Natural killer cell treated with Interleukin-12 subunit alpha and Interleukin-12 subunit beta and Interleukin-15 and Interleukin-18, amount 100 ng/mL, for 72 hours (primary cell): ENCODE results near the gene RECK. TPM values are rescaled to one million over a fixed set of nuclear protein-coding genes. Genes with fewer than 3 reads are reported as not detected.
"Not testable (repeated sequence)": the region's sequence is repeated elsewhere in the genome, so short reads cannot be mapped to it uniquely, and the experiment has no call there.

ENCODE experiments used
- ATAC-seq, 2 donors: fragments of 150-1000 bp; cut with Tn5 transposase in 1 of 2; sonication (Bioruptor Pico), chemical (Tn5 transposase) in 1 of 2; 2 replicates each; pipeline ENCODE4 v1.10.0; 2021
- DNase-seq: peaks from one replicate; pipeline ENCODE4 v3.0.0; 2022; ENCODE audit warnings: low spot score
- H3K27ac Mint-ChIP-seq, 2 donors: 1 replicate in 1 of 2; 2 replicates in 1 of 2; pipeline ENCODE4 v1.8.0; 2022; ENCODE audit warnings: mixed read lengths in 2 of 2, mild to moderate bottlenecking in 1 of 2, moderate library complexity in 1 of 2
- H3K27me3 Mint-ChIP-seq, 2 donors: 1 replicate in 1 of 2; 2 replicates in 1 of 2; pipeline ENCODE4 v1.8.0; 2022; ENCODE audit warnings: mixed read lengths in 2 of 2
- H3K36me3 Mint-ChIP-seq: one replicate; pipeline ENCODE4 v1.8.0; 2022; ENCODE audit warnings: mixed read lengths
- H3K4me1 Mint-ChIP-seq, 2 donors: 1 replicate in 1 of 2; 2 replicates in 1 of 2; pipeline ENCODE4 v1.8.0; 2022; ENCODE audit warnings: low read depth in 2 of 2, mixed read lengths in 2 of 2, mild to moderate bottlenecking in 1 of 2
- H3K4me3 Mint-ChIP-seq: one replicate; pipeline ENCODE4 v1.8.0; 2022; ENCODE audit warnings: mixed read lengths
- H3K9me3 Mint-ChIP-seq: 2 replicates; pipeline ENCODE4 v1.8.0; 2022; ENCODE audit warnings: mixed read lengths
- total RNA-seq, 2 donors: library from RNA; stranded (reverse); gene quantifications; one replicate each; pipeline ENCODE4 v1.2.3, GENCODE V29; 2022

RECK gene, protein sequence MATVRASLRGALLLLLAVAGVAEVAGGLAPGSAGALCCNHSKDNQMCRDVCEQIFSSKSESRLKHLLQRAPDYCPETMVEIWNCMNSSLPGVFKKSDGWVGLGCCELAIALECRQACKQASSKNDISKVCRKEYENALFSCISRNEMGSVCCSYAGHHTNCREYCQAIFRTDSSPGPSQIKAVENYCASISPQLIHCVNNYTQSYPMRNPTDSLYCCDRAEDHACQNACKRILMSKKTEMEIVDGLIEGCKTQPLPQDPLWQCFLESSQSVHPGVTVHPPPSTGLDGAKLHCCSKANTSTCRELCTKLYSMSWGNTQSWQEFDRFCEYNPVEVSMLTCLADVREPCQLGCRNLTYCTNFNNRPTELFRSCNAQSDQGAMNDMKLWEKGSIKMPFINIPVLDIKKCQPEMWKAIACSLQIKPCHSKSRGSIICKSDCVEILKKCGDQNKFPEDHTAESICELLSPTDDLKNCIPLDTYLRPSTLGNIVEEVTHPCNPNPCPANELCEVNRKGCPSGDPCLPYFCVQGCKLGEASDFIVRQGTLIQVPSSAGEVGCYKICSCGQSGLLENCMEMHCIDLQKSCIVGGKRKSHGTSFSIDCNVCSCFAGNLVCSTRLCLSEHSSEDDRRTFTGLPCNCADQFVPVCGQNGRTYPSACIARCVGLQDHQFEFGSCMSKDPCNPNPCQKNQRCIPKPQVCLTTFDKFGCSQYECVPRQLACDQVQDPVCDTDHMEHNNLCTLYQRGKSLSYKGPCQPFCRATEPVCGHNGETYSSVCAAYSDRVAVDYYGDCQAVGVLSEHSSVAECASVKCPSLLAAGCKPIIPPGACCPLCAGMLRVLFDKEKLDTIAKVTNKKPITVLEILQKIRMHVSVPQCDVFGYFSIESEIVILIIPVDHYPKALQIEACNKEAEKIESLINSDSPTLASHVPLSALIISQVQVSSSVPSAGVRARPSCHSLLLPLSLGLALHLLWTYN
- 1 to 10 TPM; 4.0 to 7.0 TPM for total RNA-seq

DNA sequence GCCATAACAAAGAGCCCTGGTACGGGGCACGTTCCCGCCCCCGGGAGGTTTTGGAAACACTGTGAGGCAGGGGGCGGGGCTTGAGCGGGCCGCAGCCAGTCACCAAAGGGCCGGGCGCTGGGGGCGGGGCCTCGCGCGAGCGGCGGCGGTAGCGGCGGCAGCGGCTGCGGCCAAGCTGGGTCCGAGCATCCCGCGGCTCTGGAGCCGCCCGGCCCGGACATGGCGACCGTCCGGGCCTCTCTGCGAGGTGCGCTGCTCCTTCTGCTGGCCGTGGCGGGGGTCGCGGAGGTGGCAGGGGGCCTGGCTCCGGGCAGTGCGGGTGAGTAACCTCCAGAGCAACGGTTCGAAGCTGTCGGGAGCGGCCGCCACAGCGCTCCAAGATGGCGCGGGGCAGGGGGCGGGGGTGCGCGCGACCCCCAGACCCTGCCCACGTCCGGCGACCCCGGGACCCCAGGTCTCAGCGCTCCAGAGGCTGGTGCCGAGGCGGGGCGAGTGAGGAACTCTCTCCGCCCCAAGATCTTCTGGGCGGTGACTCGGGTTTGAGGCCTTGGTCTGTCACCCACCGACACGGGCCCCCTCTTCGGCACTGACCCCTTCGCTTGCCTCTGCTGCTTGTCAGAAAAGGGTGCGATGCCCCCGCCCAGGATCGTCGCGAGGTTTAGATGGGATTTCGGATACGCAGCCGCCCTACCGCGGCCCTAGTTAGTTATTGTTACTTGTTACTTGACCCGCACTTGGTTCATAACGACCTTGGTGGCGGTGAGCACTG is at the start of gene RECK:
TSS of gene RECK (plus strand) at position 134 of the 769 bp plus-strand sequence. CDS start at position 220, 86 bp downstream.
- H3K27me3 Mint-ChIP-seq, result peaks cover 7 to 12% of the 10 kb centered on the region in 2 donors
- H3K27ac Mint-ChIP-seq, result peak within 1 kb of the TSS; percentile 60 to 81
- peaks cover 18 to 26% of the 10 kb centered on the region in 2 donors for H3K4me1 Mint-ChIP-seq
- H3K4me3 Mint-ChIP-seq, result peak within 1 kb of the TSS; percentile 87
- no peaks in the 10 kb centered on the region for H3K9me3 Mint-ChIP-seq
- DNase-seq (peak; percentile 92), ATAC-seq (peak; percentile 96 to 98)
- no peaks in the 10 kb centered on the region for H3K36me3 Mint-ChIP-seq

GRCh38 chr9:35990155-35990554 is 46.6 kb upstream of the RECK start:
- peaks cover 19 to 28% of the 10 kb centered on the region in 2 donors for H3K27me3 Mint-ChIP-seq
- no peaks in the 10 kb centered on the region for H3K4me1 Mint-ChIP-seq
- H3K9me3 Mint-ChIP-seq, result no peaks in the 10 kb centered on the region
- no peak overlapping the region for H3K4me3 Mint-ChIP-seq
- H3K36me3 Mint-ChIP-seq, result no peaks in the 10 kb centered on the region
- no peak overlapping the region for H3K27ac Mint-ChIP-seq
- no peak for DNase-seq
- no peak for ATAC-seq

- not testable (repeated sequence) for H3K4me3 Mint-ChIP-seq, H3K9me3 Mint-ChIP-seq, ATAC-seq, DNase-seq, H3K27ac Mint-ChIP-seq, H3K36me3 Mint-ChIP-seq, H3K4me1 Mint-ChIP-seq
- H3K27me3 Mint-ChIP-seq, result peaks cover 25 to 35% of the 10 kb centered on the region in 2 donors
Observed at GRCh38 chr9:35993136-35993535, 43.6 kb upstream of the RECK start.

GRCh38 chr9:35993976-35994720 is 42.6 kb upstream of the RECK start:
- Mint-ChIP-seq H3K4me3 (no peak overlapping the region), H3K36me3 (peaks cover 9% of the 10 kb centered on the region), H3K9me3 (peaks cover 4% of the 10 kb centered on the region), H3K4me1 (no peaks in the 10 kb centered on the region), H3K27me3 (peaks cover 30 to 32% of the 10 kb centered on the region in 2 donors), H3K27ac (no peak overlapping the region)
- no peak for ATAC-seq
- DNase-seq, result no peak

- Mint-ChIP-seq H3K27ac (no peak overlapping the region), H3K27me3 (peaks cover 32 to 35% of the 10 kb centered on the region in 2 donors), H3K36me3 (peaks cover 9% of the 10 kb centered on the region), H3K4me3 (no peak overlapping the region), H3K4me1 (no peaks in the 10 kb centered on the region), H3K9me3 (peaks cover 4% of the 10 kb centered on the region)
- DNase-seq (no peak), ATAC-seq (no peak)
Observed at GRCh38 chr9:35994959-35995358, 41.8 kb upstream of the RECK start.

- peak in 1 of 2 donors; percentile 28 for ATAC-seq
- Mint-ChIP-seq H3K4me1 (no peaks in the 10 kb centered on the region), H3K36me3 (peaks cover 9% of the 10 kb centered on the region), H3K4me3 (no peak overlapping the region), H3K9me3 (peaks cover 4% of the 10 kb centered on the region), H3K27me3 (peaks cover 25 to 43% of the 10 kb centered on the region in 2 donors), H3K27ac (no peak overlapping the region)
- DNase-seq, result no peak
Observed at GRCh38 chr9:35996358-35996970, 40.2 kb upstream of the RECK start.

DNA sequence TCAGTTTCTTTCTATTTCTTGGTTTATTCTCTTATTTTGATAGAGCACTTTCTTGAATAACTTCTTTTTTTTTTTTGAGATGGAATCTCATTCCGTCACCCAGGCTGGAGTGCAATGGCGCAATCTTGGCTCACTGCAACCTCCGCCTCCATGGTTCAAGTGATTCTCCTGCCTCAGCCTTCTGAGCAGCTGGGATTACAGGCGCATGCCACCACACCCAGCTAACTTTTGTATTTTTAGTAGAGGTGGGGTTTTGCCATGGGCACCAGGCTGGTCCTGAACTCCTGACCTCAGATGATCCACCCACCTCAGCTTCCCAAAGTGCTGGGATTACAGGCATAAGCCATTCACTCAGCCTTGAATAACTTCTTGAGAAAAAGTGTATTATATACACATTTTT is 39.7 kb upstream of the RECK start:
- H3K27me3 Mint-ChIP-seq, result peaks cover 26 to 49% of the 10 kb centered on the region in 2 donors
- not testable (repeated sequence) for ATAC-seq, H3K9me3 Mint-ChIP-seq, H3K4me1 Mint-ChIP-seq, H3K27ac Mint-ChIP-seq, H3K4me3 Mint-ChIP-seq, DNase-seq, H3K36me3 Mint-ChIP-seq

DNA sequence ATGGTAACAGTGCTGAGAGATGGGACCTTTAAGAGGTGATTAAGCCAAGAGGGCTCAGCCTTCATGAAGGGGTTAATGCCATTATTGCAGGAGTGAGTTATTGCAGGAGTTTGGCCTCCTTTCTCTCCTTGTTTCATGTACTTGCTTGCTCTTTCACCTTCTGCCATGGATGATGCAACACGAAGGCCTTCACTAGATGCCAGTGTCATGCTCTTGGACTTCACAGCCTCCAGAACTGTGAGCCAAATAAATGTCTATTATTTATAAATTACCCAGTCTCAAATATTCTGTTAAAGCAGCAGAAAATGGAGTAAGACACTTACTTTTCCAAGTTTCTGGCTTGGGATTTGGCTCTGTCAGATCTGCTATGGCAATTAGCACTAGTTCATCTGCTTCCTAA is 38.4 kb upstream of the RECK start:
- Mint-ChIP-seq H3K27ac (no peak overlapping the region), H3K4me1 (no peaks in the 10 kb centered on the region)
- ATAC-seq, result no peak

GRCh38 chr9:36005891-36006290 is 30.8 kb upstream of the RECK start:
- Mint-ChIP-seq H3K9me3 (no peaks in the 10 kb centered on the region), H3K27me3 (peaks cover 51 to 61% of the 10 kb centered on the region in 2 donors), H3K36me3 (no peaks in the 10 kb centered on the region), H3K27ac (no peak overlapping the region), H3K4me3 (no peak overlapping the region), H3K4me1 (peaks cover 0 to 5% of the 10 kb centered on the region in 2 donors)
- ATAC-seq (no peak), DNase-seq (no peak)

More for the DNA sequence above, 38.4 kb upstream of the RECK start:
- peaks cover 27 to 62% of the 10 kb centered on the region in 2 donors for H3K27me3 Mint-ChIP-seq
- DNase-seq, result no peak
- H3K36me3 Mint-ChIP-seq, result peaks cover 9% of the 10 kb centered on the region
- H3K4me3 Mint-ChIP-seq, result no peak overlapping the region
- peaks cover 4% of the 10 kb centered on the region for H3K9me3 Mint-ChIP-seq

DNA sequence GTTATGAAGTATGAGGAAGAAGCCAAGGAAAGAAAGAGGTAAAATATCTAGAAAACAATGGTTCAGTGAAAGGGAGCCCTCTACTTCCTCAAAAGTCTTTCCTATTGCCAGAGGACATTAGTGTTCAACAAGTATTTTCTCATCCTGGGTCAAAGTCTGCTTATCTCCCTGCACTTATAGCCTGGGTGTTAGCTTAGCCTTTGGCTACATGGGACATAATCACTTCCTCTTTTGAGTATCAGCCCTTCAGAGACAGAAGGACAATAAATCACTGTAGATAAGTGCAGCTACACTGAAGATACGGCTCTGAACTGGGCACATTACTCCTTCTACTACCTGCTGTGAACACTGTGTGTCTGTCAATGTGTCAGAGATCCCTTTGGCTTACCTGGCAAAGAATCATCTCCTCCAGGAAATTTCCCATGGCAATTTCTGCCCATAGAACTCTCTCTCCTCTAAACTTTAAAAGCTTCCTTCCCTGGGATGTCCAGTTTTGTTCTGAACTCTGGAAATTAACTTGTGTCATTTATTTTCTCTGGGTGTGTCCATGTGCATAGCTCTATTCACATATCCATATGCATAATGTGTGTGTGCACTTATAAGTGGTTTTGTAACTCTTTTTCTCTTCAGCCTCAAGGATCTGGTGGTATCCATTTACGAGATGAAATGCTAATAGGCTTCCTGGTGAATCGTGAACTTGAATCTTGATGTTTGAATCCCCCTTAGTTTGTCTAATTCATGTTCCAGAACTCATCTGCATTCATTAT is 30.0 kb upstream of the RECK start:
- ATAC-seq (no peak), DNase-seq (no peak)
- Mint-ChIP-seq H3K4me3 (no peak overlapping the region), H3K27me3 (peaks cover 54 to 59% of the 10 kb centered on the region in 2 donors), H3K4me1 (peaks cover 0 to 5% of the 10 kb centered on the region in 2 donors), H3K36me3 (no peaks in the 10 kb centered on the region), H3K27ac (no peak overlapping the region), H3K9me3 (no peaks in the 10 kb centered on the region)

DNA sequence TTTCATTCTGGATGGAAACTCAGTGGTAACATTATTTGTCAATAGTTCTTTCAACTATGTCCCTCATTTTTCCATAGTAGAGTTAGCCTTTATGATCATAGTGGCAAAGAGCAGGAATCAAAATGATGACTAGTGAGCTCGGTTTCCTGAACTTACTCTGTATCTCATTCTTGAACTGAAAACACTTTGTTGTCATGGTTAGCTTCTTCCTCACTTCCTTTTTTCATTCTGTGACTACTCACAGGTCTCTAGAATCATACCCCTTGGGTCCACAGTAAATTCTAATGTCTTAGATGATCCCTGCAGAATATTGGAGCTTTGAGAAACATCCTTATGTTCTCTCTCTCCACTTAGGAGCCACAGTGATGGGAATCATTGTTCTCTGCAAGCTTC is 29.4 kb upstream of the RECK start:
- Mint-ChIP-seq H3K4me1 (peaks cover 0 to 5% of the 10 kb centered on the region in 2 donors), H3K4me3 (no peak overlapping the region), H3K27me3 (peaks cover 51 to 54% of the 10 kb centered on the region in 2 donors), H3K36me3 (no peaks in the 10 kb centered on the region), H3K27ac (no peak overlapping the region), H3K9me3 (no peaks in the 10 kb centered on the region)
- ATAC-seq, result no peak
- DNase-seq, result no peak

DNA sequence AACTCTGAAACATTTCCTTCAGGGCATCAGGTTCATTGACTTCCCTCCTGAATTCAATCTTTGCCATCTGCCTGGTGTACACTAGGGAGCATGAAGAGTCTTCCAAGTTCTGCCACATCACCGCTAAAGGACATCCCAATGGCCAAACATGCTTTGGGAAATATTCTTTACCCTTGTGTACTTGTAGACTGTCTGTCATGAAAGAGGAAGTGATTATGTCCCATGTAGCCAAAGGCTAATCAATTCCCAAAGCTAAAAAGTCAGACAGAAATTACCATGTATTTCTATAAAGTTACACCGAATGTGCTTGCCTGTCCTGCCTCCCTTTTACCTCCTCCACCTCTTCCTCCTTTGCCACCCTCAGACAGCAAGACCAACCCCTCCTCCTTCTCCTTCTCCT is 28.9 kb upstream of the RECK start:
- Mint-ChIP-seq H3K27ac (no peak overlapping the region), H3K4me1 (peaks cover 0 to 5% of the 10 kb centered on the region in 2 donors), H3K9me3 (no peaks in the 10 kb centered on the region), H3K27me3 (peaks cover 51 to 52% of the 10 kb centered on the region in 2 donors), H3K36me3 (no peaks in the 10 kb centered on the region), H3K4me3 (no peak overlapping the region)
- DNase-seq (no peak), ATAC-seq (no peak)
